ENCODE measurements around the gene USP6NL. TPM values are rescaled to one million over a fixed set of nuclear protein-coding genes. Genes with fewer than 3 reads are reported as not detected.
A peak's percentile ranks its signal among the peaks of the same experiment; 100 is the strongest.

USP6NL gene
- total RNA-seq, 1 experiment from 2014 or later, result 11.5 TPM

DNA sequence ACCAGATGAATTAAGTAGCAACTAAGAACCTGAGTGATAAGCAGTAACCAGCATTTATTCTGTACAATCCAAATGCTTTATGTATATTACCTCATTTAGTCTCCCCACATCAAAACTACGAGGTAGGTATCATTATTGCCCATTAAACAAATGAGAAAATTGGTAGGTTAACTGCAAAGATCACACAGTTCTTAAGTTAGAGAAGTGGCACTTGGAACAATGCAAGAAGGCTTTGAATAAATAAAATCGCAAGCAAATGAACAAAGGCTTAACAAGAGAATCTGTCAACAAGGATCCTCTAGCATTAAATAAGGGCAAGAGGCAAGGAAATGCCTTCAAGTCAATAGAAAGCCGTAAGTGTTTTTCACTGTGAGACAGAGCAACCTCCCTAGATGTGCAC is 70.2 kb downstream of the USP6NL start:
- H3K4me3 ChIP-seq, result no peak overlapping the region
- H3K27ac ChIP-seq, result no peak overlapping the region
- no peak for DNase-seq (ENCODE audit: low read depth in 1 of 2, low spot score in 2 of 2)
- no peaks in the 10 kb centered on the region for H3K9me3 ChIP-seq (replicated peaks)
- peaks cover 19% of the 10 kb centered on the region for H3K4me1 ChIP-seq (replicated peaks)
- H3K27me3 ChIP-seq (replicated peaks), result no peaks in the 10 kb centered on the region
- no peaks in the 10 kb centered on the region for H3K36me3 ChIP-seq

- Histone ChIP-seq H3K27ac (no peak overlapping the region), H3K9me3 (replicated peaks) (no peaks in the 10 kb centered on the region), H3K4me1 (replicated peaks) (peaks cover 13% of the 10 kb centered on the region), H3K4me3 (no peak overlapping the region), H3K27me3 (replicated peaks) (no peaks in the 10 kb centered on the region), H3K36me3 (no peaks in the 10 kb centered on the region)
- DNase-seq (ENCODE audit: low read depth in 1 of 2, low spot score in 2 of 2), result peak in 1 of 2 experiments; percentile 45
Measured at GRCh38 chr10:11539191-11539868, 72.1 kb downstream of the USP6NL start.

DNA sequence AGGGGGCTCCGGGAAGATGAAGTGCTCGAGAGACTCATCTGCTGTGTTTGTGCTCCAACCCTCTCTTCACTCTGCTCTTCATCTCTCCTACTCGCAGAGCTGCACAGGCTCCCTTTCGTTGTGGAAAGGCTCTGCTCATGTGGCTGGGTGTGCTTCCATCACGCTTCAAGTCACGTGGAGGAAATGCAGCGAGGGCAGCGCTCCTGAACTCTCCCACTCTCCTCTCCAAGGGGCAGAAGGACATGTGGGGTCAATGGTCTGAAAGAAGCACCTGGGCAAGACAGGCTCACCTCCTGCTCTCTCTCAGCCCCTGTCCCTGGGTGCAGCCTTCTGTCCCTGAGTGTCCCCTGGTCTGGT is 72.6 kb downstream of the USP6NL start:
- Histone ChIP-seq H3K9me3 (replicated peaks) (no peaks in the 10 kb centered on the region), H3K4me1 (replicated peaks) (peaks cover 13% of the 10 kb centered on the region), H3K27me3 (replicated peaks) (no peaks in the 10 kb centered on the region), H3K27ac (no peak overlapping the region), H3K36me3 (no peaks in the 10 kb centered on the region), H3K4me3 (no peak overlapping the region)
- no peak for DNase-seq (ENCODE audit: low read depth in 1 of 2, low spot score in 2 of 2)

DNA sequence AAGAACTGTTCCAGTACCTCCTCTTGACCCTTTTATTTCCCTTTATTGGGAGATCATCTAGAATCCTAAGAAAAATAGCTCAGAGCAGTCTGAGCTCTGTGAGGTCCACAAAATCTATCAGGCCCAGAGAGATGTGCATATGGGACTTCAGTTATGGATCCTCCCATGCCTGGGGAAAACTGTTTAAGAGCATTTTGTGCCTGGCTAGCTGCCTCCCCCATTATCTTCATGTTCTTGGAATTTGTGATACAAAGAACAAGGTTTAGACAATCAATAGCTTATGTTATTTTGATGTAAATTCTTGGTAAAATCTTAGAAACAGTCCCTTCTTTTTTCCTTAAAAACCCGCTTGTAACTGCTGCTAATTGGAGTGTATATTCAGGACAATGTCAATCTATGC is 75.2 kb downstream of the USP6NL start:
- Histone ChIP-seq H3K4me1 (replicated peaks) (peaks cover 20% of the 10 kb centered on the region), H3K4me3 (no peak overlapping the region), H3K27ac (no peak overlapping the region), H3K36me3 (no peaks in the 10 kb centered on the region), H3K27me3 (replicated peaks) (no peaks in the 10 kb centered on the region), H3K9me3 (replicated peaks) (no peaks in the 10 kb centered on the region)
- DNase-seq (ENCODE audit: low read depth in 1 of 2, low spot score in 2 of 2), result no peak

- H3K4me1 ChIP-seq (replicated peaks), result peaks cover 20% of the 10 kb centered on the region
- H3K27ac ChIP-seq, result no peak overlapping the region
- H3K4me3 ChIP-seq, result no peak overlapping the region
- no peaks in the 10 kb centered on the region for H3K36me3 ChIP-seq
- H3K27me3 ChIP-seq (replicated peaks), result no peaks in the 10 kb centered on the region
- no peak for DNase-seq (ENCODE audit: low read depth in 1 of 2, low spot score in 2 of 2)
- H3K9me3 ChIP-seq (replicated peaks), result no peaks in the 10 kb centered on the region
Measured at GRCh38 chr10:11535346-11535959, 76.0 kb downstream of the USP6NL start.

DNA sequence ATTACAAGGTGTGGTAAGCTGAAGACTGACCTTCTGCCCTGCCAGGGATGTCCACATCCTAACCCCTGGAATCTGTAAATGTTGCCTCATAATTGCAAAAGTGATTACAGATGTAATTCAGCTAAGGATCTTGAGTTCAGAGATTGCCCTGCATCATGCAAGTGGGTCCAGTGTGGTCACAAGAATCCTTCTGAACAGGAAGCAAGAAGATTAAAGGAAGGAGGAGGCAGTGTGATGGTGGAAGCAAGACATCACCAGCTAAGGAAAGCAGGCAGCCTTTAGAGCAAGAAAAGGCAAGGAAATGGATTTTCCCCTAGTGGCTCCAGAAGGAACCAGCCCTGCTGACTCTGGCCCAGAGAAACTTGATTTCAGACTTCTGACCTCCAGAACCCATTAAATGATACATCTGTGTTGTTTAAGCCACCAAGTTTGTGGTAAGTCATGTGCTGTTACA is 78.1 kb downstream of the USP6NL start:
- no peak overlapping the region for H3K4me3 ChIP-seq
- H3K27me3 ChIP-seq (replicated peaks), result no peaks in the 10 kb centered on the region
- no peak overlapping the region for H3K27ac ChIP-seq
- H3K36me3 ChIP-seq, result no peaks in the 10 kb centered on the region
- DNase-seq (ENCODE audit: low read depth in 1 of 2, low spot score in 2 of 2), result no peak
- H3K4me1 ChIP-seq (replicated peaks), result peaks cover 18% of the 10 kb centered on the region
- H3K9me3 ChIP-seq (replicated peaks), result no peaks in the 10 kb centered on the region

GRCh38 chr10:11532306-11532705 is 79.1 kb downstream of the USP6NL start:
- no peak for DNase-seq (ENCODE audit: low read depth in 1 of 2, low spot score in 2 of 2)
- no peak overlapping the region for H3K27ac ChIP-seq

GRCh38 chr10:11530806-11531205 is 80.6 kb downstream of the USP6NL start:
- no peak for DNase-seq (ENCODE audit: low read depth in 1 of 2, low spot score in 2 of 2)

More at GRCh38 chr10:11532306-11532705, 79.1 kb downstream of the USP6NL start:
- H3K27me3 ChIP-seq (replicated peaks), result no peaks in the 10 kb centered on the region
- H3K4me1 ChIP-seq (replicated peaks), result peaks cover 20% of the 10 kb centered on the region
- no peak overlapping the region for H3K4me3 ChIP-seq
- no peaks in the 10 kb centered on the region for H3K36me3 ChIP-seq
- H3K9me3 ChIP-seq (replicated peaks), result no peaks in the 10 kb centered on the region

GRCh38 chr10:11529276-11529903 is 82.1 kb downstream of the USP6NL start:
- Histone ChIP-seq H3K27ac (no peak overlapping the region), H3K36me3 (no peaks in the 10 kb centered on the region), H3K4me1 (replicated peaks) (peaks cover 20% of the 10 kb centered on the region), H3K9me3 (replicated peaks) (no peaks in the 10 kb centered on the region), H3K4me3 (no peak overlapping the region), H3K27me3 (replicated peaks) (no peaks in the 10 kb centered on the region)
- DNase-seq (ENCODE audit: low read depth in 1 of 2, low spot score in 2 of 2), result no peak

More at GRCh38 chr10:11530806-11531205, 80.6 kb downstream of the USP6NL start:
- Histone ChIP-seq H3K27me3 (replicated peaks) (no peaks in the 10 kb centered on the region), H3K4me3 (no peak overlapping the region), H3K27ac (no peak overlapping the region), H3K36me3 (no peaks in the 10 kb centered on the region), H3K4me1 (replicated peaks) (peaks cover 20% of the 10 kb centered on the region), H3K9me3 (replicated peaks) (no peaks in the 10 kb centered on the region)

- Histone ChIP-seq H3K4me1 (replicated peaks) (peaks cover 18% of the 10 kb centered on the region), H3K27me3 (replicated peaks) (no peaks in the 10 kb centered on the region), H3K36me3 (no peaks in the 10 kb centered on the region), H3K9me3 (replicated peaks) (no peaks in the 10 kb centered on the region), H3K27ac (no peak overlapping the region), H3K4me3 (no peak overlapping the region)
- no peak for DNase-seq (ENCODE audit: low read depth in 1 of 2, low spot score in 2 of 2)
Measured at GRCh38 chr10:11528286-11528685, 83.2 kb downstream of the USP6NL start.

- peak overlapping the region; percentile 20; the same call in 1 of the 2 replicates for H3K27ac ChIP-seq
- peaks cover 13% of the 10 kb centered on the region for H3K4me1 ChIP-seq (replicated peaks)
- no peaks in the 10 kb centered on the region for H3K36me3 ChIP-seq
- H3K4me3 ChIP-seq, result peak overlapping the region; percentile 17
- H3K9me3 ChIP-seq (replicated peaks), result no peaks in the 10 kb centered on the region
- no peaks in the 10 kb centered on the region for H3K27me3 ChIP-seq (replicated peaks)
- DNase-seq (ENCODE audit: low read depth in 1 of 2, low spot score in 2 of 2), result no peak
Measured at GRCh38 chr10:11527691-11528255, 83.7 kb downstream of the USP6NL start.

- Histone ChIP-seq H3K27ac (no peak overlapping the region), H3K27me3 (replicated peaks) (no peaks in the 10 kb centered on the region), H3K4me3 (no peak overlapping the region), H3K4me1 (replicated peaks) (peaks cover 13% of the 10 kb centered on the region), H3K9me3 (replicated peaks) (no peaks in the 10 kb centered on the region), H3K36me3 (no peaks in the 10 kb centered on the region)
- no peak for DNase-seq (ENCODE audit: low read depth in 1 of 2, low spot score in 2 of 2)
Measured at GRCh38 chr10:11527068-11527467, 84.4 kb downstream of the USP6NL start.

DNA sequence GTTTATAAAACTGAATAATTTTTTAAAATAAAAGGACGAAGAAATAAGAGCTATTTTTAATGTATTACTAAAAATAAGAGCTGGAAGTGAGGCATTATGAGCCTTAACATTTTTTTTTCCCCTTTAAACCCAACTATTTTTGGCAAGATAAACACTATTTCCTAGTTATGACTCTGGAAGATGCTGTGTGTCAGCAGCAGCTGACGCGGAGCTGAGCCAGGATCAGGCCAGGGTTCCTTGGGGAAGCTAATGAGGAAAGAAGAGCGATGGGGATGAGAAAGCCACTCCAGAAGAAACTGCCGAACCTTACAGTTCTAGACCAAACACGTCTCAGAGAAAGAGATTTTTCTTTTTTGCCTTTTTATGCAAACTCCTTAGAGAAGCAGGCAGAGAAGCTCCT is 85.9 kb downstream of the USP6NL start:
- no peak overlapping the region for H3K27ac ChIP-seq
- peaks cover 13% of the 10 kb centered on the region for H3K4me1 ChIP-seq (replicated peaks)
- H3K27me3 ChIP-seq (replicated peaks), result no peaks in the 10 kb centered on the region
- no peaks in the 10 kb centered on the region for H3K36me3 ChIP-seq
- no peak for DNase-seq (ENCODE audit: low read depth in 1 of 2, low spot score in 2 of 2)
- H3K4me3 ChIP-seq, result no peak overlapping the region
- no peaks in the 10 kb centered on the region for H3K9me3 ChIP-seq (replicated peaks)

- Histone ChIP-seq H3K4me3 (no peak overlapping the region), H3K36me3 (no peaks in the 10 kb centered on the region), H3K9me3 (replicated peaks) (no peaks in the 10 kb centered on the region), H3K27me3 (replicated peaks) (no peaks in the 10 kb centered on the region), H3K4me1 (replicated peaks) (no peaks in the 10 kb centered on the region), H3K27ac (no peak overlapping the region)
- DNase-seq (ENCODE audit: low read depth in 1 of 2, low spot score in 2 of 2), result no peak
Measured at GRCh38 chr10:11522821-11523245, 88.6 kb downstream of the USP6NL start.
